NT2/D1 (cell line): ENCODE data around the gene CD40LG.

Experiments
- SUZ12 ChIP-seq: IDR thresholded peaks from 2 replicates; pipeline ENCODE4 v1.6.1; 2011; ENCODE audit not compliant: insufficient read length, insufficient read depth; ENCODE audit errors: extremely low read depth
- ZNF274 ChIP-seq: IDR thresholded peaks from 2 replicates; pipeline ENCODE4 v1.6.1; 2011; ENCODE audit warnings: mild to moderate bottlenecking, low read depth, low read length

DNA sequence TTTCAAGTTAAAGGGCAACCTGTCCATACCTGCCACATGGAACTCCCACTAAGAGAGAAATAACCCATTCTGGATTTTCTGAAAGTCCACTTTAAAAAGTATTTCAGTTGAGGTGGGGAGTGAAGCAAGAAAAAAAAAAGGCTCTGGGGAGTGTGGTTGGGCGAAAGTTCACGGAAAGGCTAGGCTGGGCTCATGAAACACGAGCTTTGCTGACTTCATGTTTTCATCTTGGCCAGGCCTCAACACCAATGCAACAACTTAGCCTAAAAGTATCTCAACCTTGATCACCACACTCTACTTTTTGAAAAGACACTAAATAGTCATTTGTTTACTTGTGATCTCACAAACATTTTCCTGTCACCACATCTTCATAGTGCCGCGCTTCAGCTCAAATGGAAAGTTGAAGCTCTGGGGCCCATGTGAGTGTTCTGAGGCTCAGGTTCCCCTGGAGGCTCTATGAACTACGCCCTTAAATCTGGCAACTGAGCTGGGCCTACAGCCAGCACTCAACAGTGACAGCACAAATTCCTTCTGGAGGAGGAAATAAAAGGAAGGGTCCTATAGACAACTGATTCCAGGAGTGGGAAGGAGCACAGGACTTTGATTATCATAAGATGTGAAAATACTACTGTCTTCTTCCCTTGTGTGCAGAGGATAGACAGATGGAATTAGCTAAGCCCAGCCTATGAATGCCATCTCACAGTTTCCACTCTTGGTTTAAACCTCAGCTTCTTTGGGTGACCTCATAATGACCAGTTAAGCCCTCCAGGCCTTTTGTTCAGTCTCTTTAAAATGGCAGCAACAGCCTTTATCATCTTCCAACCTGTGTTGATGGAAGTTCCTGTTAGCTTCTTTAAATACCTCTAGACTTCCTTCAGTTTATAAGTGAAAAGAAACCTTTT lies 5.1 kb downstream of the CD40LG start:
- TF ChIP-seq ZNF274 (no peak), SUZ12 (no peak)
